Neural cell (in vitro differentiated cells): Measurements from ENCODE around the gene SLC23A1. TPM values are rescaled to one million over a fixed set of nuclear protein-coding genes. Genes with fewer than 3 reads are reported as not detected.

ENCODE experiments used
- H2AFZ ChIP-seq: fragments of 200-600, 300-800 bp; sonication (generic), shearing (Covaris generic); 2 replicates; pipeline ENCODE4 v1.6.0; 2014; ENCODE audit warnings: low read depth, mild to moderate bottlenecking, antibody characterized with exemption, low read length, moderate library complexity
- H3F3A ChIP-seq: fragments of 200-600 bp; shearing (Covaris generic); 2 replicates; pipeline ENCODE4 v1.6.1; 2016; ENCODE audit warnings: mild to moderate bottlenecking, moderate library complexity, mixed read lengths, antibody characterized with exemption, low read length; ENCODE audit not compliant: insufficient read depth, poor library complexity, severe bottlenecking
- H3K27ac ChIP-seq: fragments of 200-600, 300-800 bp; sonication (generic), shearing (Covaris generic); 2 replicates; pipeline ENCODE4 v1.5.1; 2014; ENCODE audit warnings: mild to moderate bottlenecking, low read length, moderate library complexity
- H3K27me3 ChIP-seq: fragments of 300-800, 200-600 bp; sonication (generic), shearing (Covaris generic); 2 replicates; pipeline ENCODE4 v1.6.0; 2014; ENCODE audit warnings: mild to moderate bottlenecking, low read depth, low read length, moderate library complexity; ENCODE audit not compliant: insufficient read depth
- H3K36me3 ChIP-seq: fragments of 300-800, 200-600 bp; sonication (generic), shearing (Covaris generic); 2 replicates; pipeline ENCODE4 v1.5.1; 2014; ENCODE audit warnings: mild to moderate bottlenecking, antibody characterized with exemption, low read length, moderate library complexity; ENCODE audit not compliant: insufficient read depth
- H3K4me2 ChIP-seq: fragments of 300-800, 200-600 bp; sonication (generic), shearing (Covaris generic); 2 replicates; pipeline ENCODE4 v1.6.0; 2014; ENCODE audit warnings: mild to moderate bottlenecking, low read length
- H3K4me3 ChIP-seq: fragments of 300-800, 200-600 bp; sonication (generic), shearing (Covaris generic); 2 replicates; pipeline ENCODE4 v1.5.1; 2014; ENCODE audit warnings: mild to moderate bottlenecking, low read length, moderate library complexity
- H3K79me2 ChIP-seq: fragments of 200-600 bp; shearing (Covaris generic); replicated peaks from 2 replicates; pipeline ENCODE4 v1.6.0; 2014; ENCODE audit warnings: mild to moderate bottlenecking, low read length, moderate library complexity; ENCODE audit not compliant: insufficient read depth
- H3K9ac ChIP-seq: fragments of 300-800, 200-600 bp; sonication (generic), shearing (Covaris generic); 2 replicates; pipeline ENCODE4 v1.6.1; 2016; ENCODE audit warnings: mild to moderate bottlenecking, low read length, mixed read lengths
- H3K9me2 ChIP-seq: fragments of 200-600 bp; shearing (Covaris generic); 2 replicates; pipeline ENCODE4 v1.6.1; 2016; ENCODE audit warnings: mild to moderate bottlenecking, low read length, mixed read lengths; ENCODE audit not compliant: insufficient read depth
- H3K9me3 ChIP-seq: fragments of 200-600, 300-800 bp; sonication (generic), shearing (Covaris generic); 2 replicates; pipeline ENCODE4 v1.6.1; 2016; ENCODE audit warnings: mild to moderate bottlenecking, mixed run types, low read length, moderate library complexity, mixed read lengths
- H4K20me1 ChIP-seq: fragments of 200-600 bp; shearing (Covaris generic); 2 replicates; pipeline ENCODE4 v1.6.1; 2016; ENCODE audit warnings: mild to moderate bottlenecking, mixed run types; ENCODE audit not compliant: insufficient read depth
- CTCF ChIP-seq: fragments of 450-650 bp; IDR thresholded peaks from 2 replicates; pipeline ENCODE4 v1.5.1; 2014; ENCODE audit warnings: antibody characterized with exemption, mild to moderate bottlenecking, moderate library complexity; ENCODE audit not compliant: poor library complexity, severe bottlenecking
- EZH2 ChIP-seq: fragments of 200-600, 300-800 bp; shearing (Covaris generic), sonication (generic); IDR thresholded peaks from 2 replicates; pipeline ENCODE4 v1.6.1; 2014; ENCODE audit warnings: antibody characterized with exemption, low read length, borderline replicate concordance, mild to moderate bottlenecking; ENCODE audit not compliant: insufficient read depth, poor library complexity, severe bottlenecking
- MXI1 ChIP-seq: fragments of 450-650 bp; conservative IDR thresholded peaks from 2 replicates; pipeline ENCODE4 v1.6.1; 2014; ENCODE audit warnings: antibody characterized with exemption, mild to moderate bottlenecking; ENCODE audit not compliant: poor library complexity, severe bottlenecking
- POLR2AphosphoS5 ChIP-seq: IDR thresholded peaks from 2 replicates; pipeline ENCODE4 v1.6.1; 2012
- RAD21 ChIP-seq: fragments of 450-650 bp; conservative IDR thresholded peaks from 2 replicates; pipeline ENCODE4 v1.6.1; 2014; ENCODE audit warnings: antibody characterized with exemption, mild to moderate bottlenecking, moderate library complexity
- REST ChIP-seq: IDR thresholded peaks from 2 replicates; pipeline ENCODE4 v1.6.1; 2012; ENCODE audit warnings: borderline replicate concordance
- SMC3 ChIP-seq: fragments of 450-650 bp; conservative IDR thresholded peaks from 2 replicates; pipeline ENCODE4 v1.6.1; 2014; ENCODE audit warnings: antibody characterized with exemption, mild to moderate bottlenecking, moderate library complexity; ENCODE audit not compliant: poor library complexity
- TAF1 ChIP-seq: IDR thresholded peaks from 2 replicates; pipeline ENCODE4 v1.6.1; 2012; ENCODE audit warnings: low read depth
- polyA plus RNA-seq: library from polyadenylated mRNA; depleted of rRNA; stranded (reverse); fragments of >200 nt; gene quantifications from 2 replicates; pipeline ENCODE4 v1.2.3, GENCODE V29; 2014

Gene SLC23A1
- polyA plus RNA-seq, 1 donor from 2014 or later: not detected

- Histone ChIP-seq H3K9me3 (no peaks in the 10 kb centered on the region), H2AFZ (peak within 1 kb of the TSS; percentile 80), H3F3A (no peaks in the 10 kb centered on the region), H3K27ac (peak within 1 kb of the TSS; percentile 95), H3K4me2 (peak within 1 kb of the TSS; percentile 96), H3K36me3 (no peaks in the 10 kb centered on the region), H3K27me3 (no peaks in the 10 kb centered on the region), H3K9ac (peak within 1 kb of the TSS; percentile 80), H3K4me3 (peak within 1 kb of the TSS; percentile 73), H3K79me2 (no peaks in the 10 kb centered on the region), H3K9me2 (no peaks in the 10 kb centered on the region), H4K20me1 (no peaks in the 10 kb centered on the region)
- peak; percentile 89 for TF ChIP-seq MXI1
- no peak for TF ChIP-seq RAD21
- peak; percentile 68 for TF ChIP-seq POLR2AphosphoS5
- TF ChIP-seq REST: no peak
- TF ChIP-seq CTCF: no peak
- peak; percentile 38 for TF ChIP-seq SMC3
- no peak for TF ChIP-seq TAF1
- no peak for TF ChIP-seq EZH2
Observed at GRCh38 chr5:139403787-139404483, 20.8 kb upstream of the SLC23A1 start, which contains the start of gene SPATA24. SPATA24 (minus strand) TSS chr5:139404089; CDS start chr5:139404060, 29 bp downstream.

- Histone ChIP-seq H4K20me1 (no peaks in the 10 kb centered on the region), H3K9ac (peak overlapping the region; percentile 80), H2AFZ (peak overlapping the region; percentile 35), H3K4me3 (peak overlapping the region; percentile 73), H3K36me3 (no peaks in the 10 kb centered on the region), H3F3A (no peaks in the 10 kb centered on the region), H3K27me3 (no peaks in the 10 kb centered on the region), H3K27ac (peak overlapping the region; percentile 95), H3K4me2 (peak overlapping the region; percentile 90), H3K9me3 (no peaks in the 10 kb centered on the region), H3K79me2 (no peaks in the 10 kb centered on the region), H3K9me2 (no peaks in the 10 kb centered on the region)
- TF ChIP-seq MXI1 (no peak), REST (peak; percentile 3), POLR2AphosphoS5 (no peak)
Observed at GRCh38 chr5:139403418-139403786, 20.3 kb upstream of the SLC23A1 start.
